ENCODE results near the gene KIF5B. TPM values are rescaled to one million over a fixed set of nuclear protein-coding genes. Genes with fewer than 3 reads are reported as not detected.

KIF5B gene
- total and polyA plus RNA-seq, 10 of the 15 experiments (the other 5 are each of a cell fraction or from before 2014, with no cell fraction given), result 14.7 to 47.4 (median 33.1) TPM

- TF ChIP-seq MTA2 (IDR thresholded peaks at IDR 0.05; ENCODE audit: low read depth), result no peak
- TF ChIP-seq MTA3 (IDR thresholded peaks at IDR 0.05; ENCODE audit: borderline replicate concordance, low read length), result no peak
- TF ChIP-seq, protein P1, sequence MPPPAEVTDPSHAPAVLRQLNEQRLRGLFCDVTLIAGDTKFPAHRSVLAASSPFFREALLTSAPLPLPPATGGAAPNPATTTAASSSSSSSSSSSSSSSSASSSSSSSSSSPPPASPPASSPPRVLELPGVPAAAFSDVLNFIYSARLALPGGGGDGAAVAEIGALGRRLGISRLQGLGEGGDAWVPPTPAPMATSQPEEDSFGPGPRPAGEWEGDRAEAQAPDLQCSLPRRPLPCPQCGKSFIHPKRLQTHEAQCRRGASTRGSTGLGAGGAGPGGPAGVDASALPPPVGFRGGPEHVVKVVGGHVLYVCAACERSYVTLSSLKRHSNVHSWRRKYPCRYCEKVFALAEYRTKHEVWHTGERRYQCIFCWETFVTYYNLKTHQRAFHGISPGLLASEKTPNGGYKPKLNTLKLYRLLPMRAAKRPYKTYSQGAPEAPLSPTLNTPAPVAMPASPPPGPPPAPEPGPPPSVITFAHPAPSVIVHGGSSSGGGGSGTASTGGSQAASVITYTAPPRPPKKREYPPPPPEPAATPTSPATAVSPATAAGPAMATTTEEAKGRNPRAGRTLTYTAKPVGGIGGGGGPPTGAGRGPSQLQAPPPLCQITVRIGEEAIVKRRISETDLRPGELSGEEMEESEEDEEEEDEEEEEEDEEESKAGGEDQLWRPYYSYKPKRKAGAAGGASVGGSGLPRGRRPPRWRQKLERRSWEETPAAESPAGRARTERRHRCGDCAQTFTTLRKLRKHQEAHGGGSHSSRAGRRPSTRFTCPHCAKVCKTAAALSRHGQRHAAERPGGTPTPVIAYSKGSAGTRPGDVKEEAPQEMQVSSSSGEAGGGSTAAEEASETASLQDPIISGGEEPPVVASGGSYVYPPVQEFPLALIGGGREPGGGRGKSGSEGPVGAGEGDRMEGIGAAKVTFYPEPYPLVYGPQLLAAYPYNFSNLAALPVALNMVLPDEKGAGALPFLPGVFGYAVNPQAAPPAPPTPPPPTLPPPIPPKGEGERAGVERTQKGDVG (CRISPR knock-in tag; IDR thresholded peaks at IDR 0.05), result no peak
- no peak for TF ChIP-seq KLF5 (IDR thresholded peaks at IDR 0.05; ENCODE audit: partially characterized antibody)
- no peak for TF ChIP-seq CBX5 (IDR thresholded peaks at IDR 0.05; ENCODE audit: low read depth)
- TF ChIP-seq, protein P2, sequence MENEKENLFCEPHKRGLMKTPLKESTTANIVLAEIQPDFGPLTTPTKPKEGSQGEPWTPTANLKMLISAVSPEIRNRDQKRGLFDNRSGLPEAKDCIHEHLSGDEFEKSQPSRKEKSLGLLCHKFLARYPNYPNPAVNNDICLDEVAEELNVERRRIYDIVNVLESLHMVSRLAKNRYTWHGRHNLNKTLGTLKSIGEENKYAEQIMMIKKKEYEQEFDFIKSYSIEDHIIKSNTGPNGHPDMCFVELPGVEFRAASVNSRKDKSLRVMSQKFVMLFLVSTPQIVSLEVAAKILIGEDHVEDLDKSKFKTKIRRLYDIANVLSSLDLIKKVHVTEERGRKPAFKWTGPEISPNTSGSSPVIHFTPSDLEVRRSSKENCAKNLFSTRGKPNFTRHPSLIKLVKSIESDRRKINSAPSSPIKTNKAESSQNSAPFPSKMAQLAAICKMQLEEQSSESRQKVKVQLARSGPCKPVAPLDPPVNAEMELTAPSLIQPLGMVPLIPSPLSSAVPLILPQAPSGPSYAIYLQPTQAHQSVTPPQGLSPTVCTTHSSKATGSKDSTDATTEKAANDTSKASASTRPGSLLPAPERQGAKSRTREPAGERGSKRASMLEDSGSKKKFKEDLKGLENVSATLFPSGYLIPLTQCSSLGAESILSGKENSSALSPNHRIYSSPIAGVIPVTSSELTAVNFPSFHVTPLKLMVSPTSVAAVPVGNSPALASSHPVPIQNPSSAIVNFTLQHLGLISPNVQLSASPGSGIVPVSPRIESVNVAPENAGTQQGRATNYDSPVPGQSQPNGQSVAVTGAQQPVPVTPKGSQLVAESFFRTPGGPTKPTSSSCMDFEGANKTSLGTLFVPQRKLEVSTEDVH (IDR thresholded peaks at IDR 0.05; ENCODE audit: low read depth, partially characterized antibody), result no peak
Observed at GRCh38 chr10:32065856-32066255, 9.6 kb upstream of the KIF5B start (continued).

GRCh38 chr10:32061440-32061839, 5.2 kb upstream of the KIF5B start:
- H3K9me3 ChIP-seq (replicated peaks; ENCODE audit: control insufficient read depth, insufficient read depth, low read length), result no peaks in the 10 kb centered on the region
- BruUV-seq (replicated peaks), result no TSS peak
- POLR2A ChIA-PET, result no interaction called here
- no peaks in the 10 kb centered on the region for H3K27me3 ChIP-seq (replicated peaks in 1 of 2; ENCODE audit: control insufficient read depth in 2 of 2, insufficient read depth in 2 of 2, low read length in 1 of 2)
- CTCF ChIA-PET, result no interaction called here
- in situ Hi-C loops (cut with MboI) (no loop called here), intact Hi-C loops (cut with micrococcal nuclease; ENCODE audit: unreplicated experiment) (no loop called here)
- H3K27ac ChIP-seq (ENCODE audit: control insufficient read depth, insufficient read depth), result no peak overlapping the region
- H3K4me2 ChIP-seq (ENCODE audit: control insufficient read depth, insufficient read depth), result no peak overlapping the region
- H3K4me3 ChIP-seq, result no peak overlapping the region
- FAIRE-seq (no peak), ATAC-seq (no peak), DNase-seq (ENCODE audit: low read depth, low spot score) (no peak)
- no peaks in the 10 kb centered on the region for H4K20me1 ChIP-seq (ENCODE audit: control insufficient read depth, insufficient read depth)
- SMC1A ChIA-PET (ENCODE audit: uncharacterized antibody, unreplicated experiment), result no interaction called here
- no peaks in the 10 kb centered on the region for H3K79me2 ChIP-seq (ENCODE audit: control insufficient read depth, insufficient read depth, low read length)
- RAD21 ChIA-PET (ENCODE audit: unreplicated experiment), result no interaction called here
- 44% methylated on average over 2 of the region's 2 CpGs for WGBS (ENCODE audit: insufficient coverage, insufficient replicate concordance, low lambda C conversion rate, missing lambda C conversion rate)
- H3K36me3 ChIP-seq (ENCODE audit: control insufficient read depth in 2 of 2, insufficient read depth in 2 of 2, low read length in 1 of 2), result no peaks in the 10 kb centered on the region
- H3K4me1 ChIP-seq (ENCODE audit: control insufficient read depth, insufficient read depth, low read length), result peaks cover 2% of the 10 kb centered on the region; the same call in 1 of the 2 replicates
- H2AFZ ChIP-seq (ENCODE audit: control insufficient read depth, low read depth, low read length), result no peak overlapping the region
- no peak overlapping the region for H3K9ac ChIP-seq (ENCODE audit: control insufficient read depth, insufficient read depth, low read length)
- TF ChIP-seq ATF2 (IDR thresholded peaks at IDR 0.05; ENCODE audit: low read length) (no peak), ZNF24 (IDR thresholded peaks at IDR 0.05) (no peak), PAX5 (IDR thresholded peaks at IDR 0.05; ENCODE audit: borderline replicate concordance, low read depth, low read length) (no peak), SRF (IDR thresholded peaks at IDR 0.05; ENCODE audit: low read depth in 2 of 2, low read length in 2 of 2) (no peak), ESRRA (IDR thresholded peaks at IDR 0.05; ENCODE audit: low read length) (no peak), NR2C2 (IDR thresholded peaks at IDR 0.05; ENCODE audit: borderline replicate concordance, control insufficient read depth, insufficient read length, low read depth) (no peak), HDAC2 (IDR thresholded peaks at IDR 0.05) (no peak), SMARCA5 (IDR thresholded peaks at IDR 0.05) (no peak), FOXK2 (IDR thresholded peaks at IDR 0.05) (no peak), BCL11A (IDR thresholded peaks at IDR 0.05; ENCODE audit: low read depth, low read length) (no peak), FOXM1 (IDR thresholded peaks at IDR 0.05; ENCODE audit: low read depth, low read length) (no peak), MTA2 (IDR thresholded peaks at IDR 0.05; ENCODE audit: low read depth) (no peak), RBBP5 (conservative IDR thresholded peaks at IDR 0.05) (no peak)

All from GM12878 (cell line).